Putamen (tissue), 1 donor: ENCODE measurements around the gene GPR142.

Source experiments
- DNase-seq: peaks from one replicate; pipeline ENCODE4 v3.0.0-alpha.2; 2016; ENCODE audit warnings: low spot score

The GPR142 gene

GRCh38 chr17:74344658-74345057, 22.6 kb upstream of the GPR142 start:
- no peak for DNase-seq

- no peak for DNase-seq
Measured at GRCh38 chr17:74345433-74346241, 21.7 kb upstream of the GPR142 start.

- DNase-seq: no peak
Measured at GRCh38 chr17:74347646-74348045, 19.7 kb upstream of the GPR142 start.

GRCh38 chr17:74349120-74349519, 18.2 kb upstream of the GPR142 start:
- DNase-seq: no peak

GRCh38 chr17:74350486-74350885, 16.8 kb upstream of the GPR142 start:
- DNase-seq: no peak

GRCh38 chr17:74351552-74352210, 15.6 kb upstream of the GPR142 start:
- DNase-seq: no peak

- DNase-seq: no peak
Measured at GRCh38 chr17:74353446-74354060, 13.8 kb upstream of the GPR142 start.

- DNase-seq: no peak
Measured at GRCh38 chr17:74354123-74354522, 13.2 kb upstream of the GPR142 start.

GRCh38 chr17:74354561-74354960, 12.7 kb upstream of the GPR142 start:
- DNase-seq: no peak

GRCh38 chr17:74355065-74355464, 12.2 kb upstream of the GPR142 start:
- DNase-seq: no peak

GRCh38 chr17:74356646-74357465, 10.4 kb upstream of the GPR142 start:
- no peak for DNase-seq

GRCh38 chr17:74357466-74357809, 9.9 kb upstream of the GPR142 start:
- no peak for DNase-seq

GRCh38 chr17:74358697-74359096, 8.6 kb upstream of the GPR142 start:
- no peak for DNase-seq

GRCh38 chr17:74359916-74360315, 7.4 kb upstream of the GPR142 start:
- DNase-seq: no peak

- DNase-seq: no peak
Measured at GRCh38 chr17:74360899-74361229, 6.4 kb upstream of the GPR142 start.

- peak; percentile 65 for DNase-seq
Measured at GRCh38 chr17:74361230-74362068, 5.9 kb upstream of the GPR142 start, which contains the start of gene BTBD17. TSS of gene BTBD17 (minus strand) at chr17:74361868. CDS start at chr17:74361819, 49 bp downstream.

- no peak for DNase-seq
Measured at GRCh38 chr17:74362069-74362405, 5.3 kb upstream of the GPR142 start.

- peak; percentile 27 for DNase-seq
Measured at GRCh38 chr17:74362810-74363498, 4.4 kb upstream of the GPR142 start.

- peak; percentile 81 for DNase-seq
Measured at GRCh38 chr17:74368341-74369081, 1.2 kb downstream of the GPR142 start.

GRCh38 chr17:74369221-74369620, 1.9 kb downstream of the GPR142 start:
- no peak for DNase-seq
